ENCODE data around the gene THRA. TPM values are rescaled to one million over a fixed set of nuclear protein-coding genes. Genes with fewer than 3 reads are reported as not detected.

THRA gene
- total RNA-seq, 1 experiment from 2014 or later, result 26.7 TPM

- DNase-seq (ENCODE audit: low read depth), result no peak
Measured at GRCh38 chr17:40079545-40079944, 16.8 kb downstream of the THRA start.

GRCh38 chr17:40084477-40084876 lies 21.7 kb downstream of the THRA start:
- no peak for DNase-seq (ENCODE audit: low read depth)

DNA sequence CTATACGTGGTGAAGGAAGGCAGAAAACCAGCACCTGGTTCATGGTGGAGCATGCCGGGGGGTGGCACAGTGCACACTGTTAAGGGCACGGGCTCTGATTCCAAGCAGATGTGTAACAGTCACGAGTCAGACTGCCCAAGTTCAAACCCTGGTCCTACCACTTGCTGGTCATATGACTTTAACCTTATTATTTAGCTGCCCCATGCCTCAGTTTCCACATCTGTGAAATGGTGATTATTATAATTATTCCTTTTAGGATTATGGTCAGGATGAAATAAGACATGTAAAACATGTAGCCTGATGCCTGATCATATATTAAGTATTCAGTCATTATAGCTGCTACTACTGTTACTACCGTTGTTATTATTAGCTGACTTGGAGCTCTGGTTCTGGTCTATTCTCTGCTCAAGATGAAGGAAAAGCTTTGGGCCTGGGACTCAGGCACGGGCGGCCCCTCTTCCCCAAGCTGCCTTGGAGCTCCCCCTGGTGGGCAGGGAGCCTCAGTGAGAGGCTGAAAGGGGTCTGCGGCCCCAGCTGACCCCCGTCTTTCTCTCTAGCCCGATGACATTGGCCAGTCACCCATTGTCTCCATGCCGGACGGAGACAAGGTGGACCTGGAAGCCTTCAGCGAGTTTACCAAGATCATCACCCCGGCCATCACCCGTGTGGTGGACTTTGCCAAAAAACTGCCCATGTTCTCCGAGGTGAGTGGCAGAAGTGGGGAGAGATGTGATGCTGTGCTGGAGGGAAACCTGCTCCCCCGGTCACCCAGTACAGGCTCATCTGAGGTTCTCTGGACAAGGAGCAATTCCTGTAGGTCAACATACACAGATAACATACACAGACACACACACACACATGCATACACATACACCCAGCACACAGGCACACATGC lies 23.6 kb downstream of the THRA start:
- peak; percentile 37 for DNase-seq (ENCODE audit: low read depth)

- DNase-seq (ENCODE audit: low read depth), result no peak
Measured at GRCh38 chr17:40087049-40087794, 24.5 kb downstream of the THRA start.

DNA sequence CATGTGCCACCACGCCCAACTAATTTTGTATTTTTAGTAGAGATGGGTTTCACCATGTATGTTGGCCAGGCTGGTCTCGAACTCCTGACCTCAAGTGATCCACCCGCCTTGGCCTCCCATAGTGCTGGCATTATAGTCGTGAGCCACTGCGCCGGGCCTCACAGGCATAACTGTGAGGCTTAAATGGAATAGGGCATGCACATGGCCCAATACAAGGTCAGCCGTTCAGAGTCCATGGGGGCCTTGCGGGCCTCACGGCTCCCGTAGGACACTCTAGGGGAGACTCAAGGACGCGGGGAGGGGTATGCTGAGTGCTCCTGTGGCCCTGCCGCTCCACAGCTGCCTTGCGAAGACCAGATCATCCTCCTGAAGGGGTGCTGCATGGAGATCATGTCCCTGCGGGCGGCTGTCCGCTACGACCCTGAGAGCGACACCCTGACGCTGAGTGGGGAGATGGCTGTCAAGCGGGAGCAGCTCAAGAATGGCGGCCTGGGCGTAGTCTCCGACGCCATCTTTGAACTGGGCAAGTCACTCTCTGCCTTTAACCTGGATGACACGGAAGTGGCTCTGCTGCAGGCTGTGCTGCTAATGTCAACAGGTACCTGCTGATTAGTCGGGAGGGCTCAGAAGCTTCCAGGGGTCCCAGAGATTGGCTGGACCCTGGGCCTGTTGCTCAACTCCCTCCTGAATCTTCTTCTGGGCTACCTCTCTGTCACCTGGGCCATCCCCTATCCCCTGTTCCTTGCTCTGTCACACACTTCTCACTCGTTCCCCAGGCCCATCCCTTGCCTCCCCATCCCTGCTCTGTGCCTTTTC lies 25.3 kb downstream of the THRA start:
- no peak for DNase-seq (ENCODE audit: low read depth)

GRCh38 chr17:40089077-40089895 lies 26.5 kb downstream of the THRA start:
- no peak for DNase-seq (ENCODE audit: low read depth)

GRCh38 chr17:40090237-40091119 lies 27.7 kb downstream of the THRA start:
- no peak for DNase-seq (ENCODE audit: low read depth)

GRCh38 chr17:40091691-40092397 lies 29.1 kb downstream of the THRA start:
- DNase-seq (ENCODE audit: low read depth), result peak; percentile 31

- no peak for DNase-seq (ENCODE audit: low read depth)
Measured at GRCh38 chr17:40092581-40092980, 29.8 kb downstream of the THRA start.

GRCh38 chr17:40093005-40093579 lies 30.3 kb downstream of the THRA start:
- DNase-seq (ENCODE audit: low read depth), result no peak

DNA sequence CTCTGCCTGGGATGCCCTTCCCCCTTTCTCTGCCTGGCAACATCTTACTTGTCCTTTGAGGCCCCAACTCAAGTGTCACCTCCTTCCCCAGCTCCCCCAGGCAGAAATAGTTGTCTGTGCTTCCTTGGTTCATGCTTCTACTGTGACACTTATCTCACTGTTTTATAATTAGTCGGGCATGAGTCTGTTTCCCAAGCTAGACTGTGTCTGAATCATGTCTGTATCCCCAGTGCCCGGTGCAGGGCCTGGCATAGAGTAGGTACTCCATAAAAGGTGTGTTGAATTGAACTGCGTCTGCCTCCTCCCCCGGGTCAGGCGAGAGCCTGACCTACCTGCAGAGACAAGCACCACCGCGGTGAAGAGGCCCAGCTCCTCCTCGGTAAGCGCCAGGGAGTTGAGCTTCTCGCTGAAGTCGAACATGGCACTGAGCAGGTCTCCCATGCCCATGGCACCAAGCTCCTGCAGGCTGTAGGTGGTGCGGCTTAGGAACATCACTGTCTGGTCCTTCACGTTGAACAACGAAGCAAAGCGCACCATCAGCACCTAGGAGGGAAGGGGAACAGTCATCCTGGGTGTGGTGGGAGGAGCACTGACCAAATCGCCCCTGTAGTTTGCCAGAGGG lies 30.9 kb downstream of the THRA start:
- no peak for DNase-seq (ENCODE audit: low read depth)

- DNase-seq (ENCODE audit: low read depth), result no peak
Measured at GRCh38 chr17:40094874-40095273, 32.1 kb downstream of the THRA start.

DNA sequence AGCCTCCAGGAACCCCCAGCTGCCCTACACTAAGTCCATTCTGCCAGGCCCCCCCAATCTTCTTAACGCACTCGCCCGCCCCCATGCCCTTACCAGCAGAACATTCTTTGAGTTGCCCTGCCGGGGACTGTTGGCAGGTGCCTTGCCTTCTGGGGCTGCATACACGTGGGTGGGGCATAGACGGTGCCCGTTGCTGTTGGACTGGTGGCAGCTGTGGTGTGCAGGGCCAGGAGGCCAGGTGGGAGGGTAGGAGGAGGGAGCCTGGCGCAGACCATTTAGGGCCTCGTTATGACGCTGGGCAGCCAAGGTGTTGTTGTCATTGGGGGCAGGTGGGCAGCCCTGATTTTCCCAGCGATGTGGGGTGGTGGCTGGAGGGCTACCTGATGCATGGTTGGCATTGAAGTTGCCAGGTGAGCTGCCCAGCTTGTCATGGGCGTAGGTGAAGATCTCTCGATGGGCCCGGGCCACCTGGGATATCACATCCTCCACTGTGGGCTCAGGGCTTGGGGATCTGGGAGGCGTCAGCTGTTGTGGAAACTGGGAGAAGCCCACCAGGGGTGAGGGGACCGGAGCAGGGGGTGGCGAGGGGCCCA lies 32.7 kb downstream of the THRA start:
- no peak for DNase-seq (ENCODE audit: low read depth)

- DNase-seq (ENCODE audit: low read depth), result no peak
Measured at GRCh38 chr17:40095944-40096791, 33.4 kb downstream of the THRA start.

DNA sequence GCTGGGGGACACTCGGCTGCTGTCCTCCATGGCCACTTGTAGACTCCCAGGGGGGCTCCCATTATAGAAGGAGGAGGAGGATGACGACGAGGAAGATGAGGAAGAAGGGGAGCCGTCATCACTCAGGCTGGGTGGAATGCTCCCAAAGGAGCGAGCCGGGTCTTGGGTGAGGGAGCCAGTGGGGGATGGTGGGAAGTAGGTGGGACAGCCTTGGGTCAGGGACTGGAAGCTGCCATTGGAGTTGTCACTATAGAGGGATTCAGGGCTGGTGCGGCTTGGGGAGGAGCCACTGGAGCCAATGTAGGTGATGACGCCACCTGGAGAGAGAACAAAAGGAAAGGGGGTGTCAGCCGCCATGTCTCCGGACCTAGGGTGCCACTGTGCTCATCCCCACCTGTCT lies 34.3 kb downstream of the THRA start:
- DNase-seq (ENCODE audit: low read depth), result no peak

GRCh38 chr17:40097931-40098845 lies 35.4 kb downstream of the THRA start:
- peak; percentile 38 for DNase-seq (ENCODE audit: low read depth)
